ENCODE results near the gene TEKT5. TPM values are rescaled to one million over a fixed set of nuclear protein-coding genes. Genes with fewer than 3 reads are reported as not detected.
"Not testable (repeated sequence)": the region's sequence is repeated elsewhere in the genome, so short reads cannot be mapped to it uniquely, and the experiment has no call there.

TEKT5 gene
- total RNA-seq, 4 donors from 2014 or later, result not detected

GRCh38 chr16:10654592-10655414 lies 39.9 kb downstream of the TEKT5 start:
- TF ChIP-seq CTCF (IDR thresholded peaks at IDR 0.05), result no peak
- DNase-seq (ENCODE audit: low spot score) (no peak), ATAC-seq (ENCODE audit: low FRiP score) (no peak)

- peak; percentile 78 for ATAC-seq (ENCODE audit: low FRiP score)
- no peak for TF ChIP-seq CTCF (IDR thresholded peaks at IDR 0.05)
- DNase-seq (ENCODE audit: low spot score), result no peak
Observed at GRCh38 chr16:10652730-10653590, 41.8 kb downstream of the TEKT5 start.

GRCh38 chr16:10649098-10649497 lies 45.6 kb downstream of the TEKT5 start:
- not testable (repeated sequence) for ATAC-seq (ENCODE audit: low FRiP score); DNase-seq (ENCODE audit: low spot score)

- no peak for TF ChIP-seq CTCF (IDR thresholded peaks at IDR 0.05)
- no peak for DNase-seq (ENCODE audit: low spot score)
- ATAC-seq (ENCODE audit: low FRiP score), result no peak
Observed at GRCh38 chr16:10647721-10648296, 46.9 kb downstream of the TEKT5 start.

GRCh38 chr16:10647264-10647720 lies 47.4 kb downstream of the TEKT5 start:
- no peak for DNase-seq (ENCODE audit: low spot score)
- no peak for ATAC-seq (ENCODE audit: low FRiP score)
- no peak for TF ChIP-seq CTCF (IDR thresholded peaks at IDR 0.05)

- DNase-seq (ENCODE audit: low spot score), result no peak
- ATAC-seq (ENCODE audit: low FRiP score), result no peak
- TF ChIP-seq CTCF (IDR thresholded peaks at IDR 0.05), result no peak
Observed at GRCh38 chr16:10646581-10647263, 48.0 kb downstream of the TEKT5 start.

- DNase-seq (ENCODE audit: low spot score) (no peak), ATAC-seq (ENCODE audit: low FRiP score) (no peak)
- TF ChIP-seq CTCF (IDR thresholded peaks at IDR 0.05), result no peak
Observed at GRCh38 chr16:10646228-10646580, 48.5 kb downstream of the TEKT5 start.

Measured in omental fat pad (tissue), 4 donors.